Measurements from ENCODE around the gene CAMK2A. TPM values are rescaled to one million over a fixed set of nuclear protein-coding genes. Genes with fewer than 3 reads are reported as not detected.
"Not testable (repeated sequence)": the region's sequence is repeated elsewhere in the genome, so short reads cannot be mapped to it uniquely, and the experiment has no call there.

Gene CAMK2A
- total and polyA plus RNA-seq, 2 experiments from 2014 or later, result 1.2 to 2.6 TPM

DNA sequence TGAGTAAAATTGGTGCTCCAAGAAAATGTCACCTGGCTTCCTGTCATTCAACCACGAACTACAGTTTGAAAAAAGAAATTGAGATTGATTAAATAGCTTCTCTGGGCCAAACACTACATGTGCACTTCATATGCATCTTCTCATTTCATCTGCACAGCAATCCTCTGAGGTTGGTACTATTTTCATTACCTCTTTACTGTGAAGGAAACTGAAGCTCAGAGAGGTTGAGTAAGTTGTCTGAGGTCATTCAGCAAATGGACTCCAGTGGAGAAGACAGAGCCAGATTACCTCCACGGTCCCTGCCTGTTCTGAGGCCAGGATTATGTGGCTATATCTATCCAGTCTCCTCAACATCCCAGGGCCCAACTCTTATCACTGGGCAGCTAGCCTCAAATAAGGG is 53.3 kb downstream of the CAMK2A start:
- Histone ChIP-seq H2AFZ (no peak overlapping the region), H3K79me2 (no peaks in the 10 kb centered on the region), H3K4me2 (no peak overlapping the region), H3K4me1 (ENCODE audit: insufficient read depth) (no peaks in the 10 kb centered on the region), H3K9me3 (ENCODE audit: low read depth) (no peaks in the 10 kb centered on the region), H3K27me3 (no peaks in the 10 kb centered on the region), H3K9me2 (replicated peaks; ENCODE audit: insufficient read depth) (no peaks in the 10 kb centered on the region), H3K4me3 (no peak overlapping the region), H3K27ac (no peak overlapping the region), H3K36me3 (replicated peaks; ENCODE audit: insufficient read depth, low read depth) (no peaks in the 10 kb centered on the region), H4K20me1 (ENCODE audit: insufficient read depth, poor library complexity, severe bottlenecking) (no peaks in the 10 kb centered on the region)
- WGBS (ENCODE audit: low lambda C conversion rate, missing lambda C conversion rate), result 85% methylated on average over 2 of the region's 2 CpGs
- no peak for TF ChIP-seq EZH2 (IDR thresholded peaks at IDR 0.05; ENCODE audit: borderline replicate concordance)
- TF ChIP-seq EZH2phosphoT487 (IDR thresholded peaks at IDR 0.05; ENCODE audit: low read depth, severe bottlenecking, unreplicated experiment), result no peak
- TF ChIP-seq, protein P1, sequence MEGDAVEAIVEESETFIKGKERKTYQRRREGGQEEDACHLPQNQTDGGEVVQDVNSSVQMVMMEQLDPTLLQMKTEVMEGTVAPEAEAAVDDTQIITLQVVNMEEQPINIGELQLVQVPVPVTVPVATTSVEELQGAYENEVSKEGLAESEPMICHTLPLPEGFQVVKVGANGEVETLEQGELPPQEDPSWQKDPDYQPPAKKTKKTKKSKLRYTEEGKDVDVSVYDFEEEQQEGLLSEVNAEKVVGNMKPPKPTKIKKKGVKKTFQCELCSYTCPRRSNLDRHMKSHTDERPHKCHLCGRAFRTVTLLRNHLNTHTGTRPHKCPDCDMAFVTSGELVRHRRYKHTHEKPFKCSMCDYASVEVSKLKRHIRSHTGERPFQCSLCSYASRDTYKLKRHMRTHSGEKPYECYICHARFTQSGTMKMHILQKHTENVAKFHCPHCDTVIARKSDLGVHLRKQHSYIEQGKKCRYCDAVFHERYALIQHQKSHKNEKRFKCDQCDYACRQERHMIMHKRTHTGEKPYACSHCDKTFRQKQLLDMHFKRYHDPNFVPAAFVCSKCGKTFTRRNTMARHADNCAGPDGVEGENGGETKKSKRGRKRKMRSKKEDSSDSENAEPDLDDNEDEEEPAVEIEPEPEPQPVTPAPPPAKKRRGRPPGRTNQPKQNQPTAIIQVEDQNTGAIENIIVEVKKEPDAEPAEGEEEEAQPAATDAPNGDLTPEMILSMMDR (IDR thresholded peaks at IDR 0.05; ENCODE audit: poor library complexity), result no peak
- no peak for DNase-seq (ENCODE audit: low spot score)

DNA sequence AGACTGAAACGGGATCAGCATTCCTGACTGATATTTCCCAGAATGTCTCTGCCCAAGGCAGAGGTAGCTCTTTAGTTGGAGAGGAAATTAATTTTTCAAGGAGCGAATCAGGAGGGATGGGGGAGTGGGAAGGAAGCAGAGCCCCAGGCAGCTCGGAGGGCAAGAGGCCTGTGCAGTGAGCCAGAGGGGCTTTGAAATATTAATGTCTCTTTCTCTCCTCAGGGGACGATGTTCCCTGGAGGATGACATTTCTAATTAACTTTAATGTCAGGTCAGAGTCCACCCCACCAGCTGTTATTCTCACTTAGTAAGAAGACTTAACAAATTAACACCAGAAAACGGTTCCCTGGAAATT is 54.1 kb downstream of the CAMK2A start:
- Histone ChIP-seq H3K9me3 (ENCODE audit: low read depth) (no peaks in the 10 kb centered on the region), H3K27me3 (no peaks in the 10 kb centered on the region), H2AFZ (no peak overlapping the region), H3K4me1 (ENCODE audit: insufficient read depth) (no peaks in the 10 kb centered on the region), H4K20me1 (ENCODE audit: insufficient read depth, poor library complexity, severe bottlenecking) (no peaks in the 10 kb centered on the region), H3K79me2 (no peaks in the 10 kb centered on the region), H3K9me2 (replicated peaks; ENCODE audit: insufficient read depth) (no peaks in the 10 kb centered on the region), H3K27ac (no peak overlapping the region), H3K4me2 (no peak overlapping the region), H3K36me3 (replicated peaks; ENCODE audit: insufficient read depth, low read depth) (no peaks in the 10 kb centered on the region), H3K4me3 (no peak overlapping the region)
- TF ChIP-seq, protein P1 (IDR thresholded peaks at IDR 0.05; ENCODE audit: poor library complexity), result no peak
- no peak for TF ChIP-seq EZH2phosphoT487 (IDR thresholded peaks at IDR 0.05; ENCODE audit: low read depth, severe bottlenecking, unreplicated experiment)
- no peak for TF ChIP-seq EZH2 (IDR thresholded peaks at IDR 0.05; ENCODE audit: borderline replicate concordance)
- no peak for DNase-seq (ENCODE audit: low spot score)
- 82% methylated on average over 5 of the region's 5 CpGs for WGBS (ENCODE audit: low lambda C conversion rate, missing lambda C conversion rate)

DNA sequence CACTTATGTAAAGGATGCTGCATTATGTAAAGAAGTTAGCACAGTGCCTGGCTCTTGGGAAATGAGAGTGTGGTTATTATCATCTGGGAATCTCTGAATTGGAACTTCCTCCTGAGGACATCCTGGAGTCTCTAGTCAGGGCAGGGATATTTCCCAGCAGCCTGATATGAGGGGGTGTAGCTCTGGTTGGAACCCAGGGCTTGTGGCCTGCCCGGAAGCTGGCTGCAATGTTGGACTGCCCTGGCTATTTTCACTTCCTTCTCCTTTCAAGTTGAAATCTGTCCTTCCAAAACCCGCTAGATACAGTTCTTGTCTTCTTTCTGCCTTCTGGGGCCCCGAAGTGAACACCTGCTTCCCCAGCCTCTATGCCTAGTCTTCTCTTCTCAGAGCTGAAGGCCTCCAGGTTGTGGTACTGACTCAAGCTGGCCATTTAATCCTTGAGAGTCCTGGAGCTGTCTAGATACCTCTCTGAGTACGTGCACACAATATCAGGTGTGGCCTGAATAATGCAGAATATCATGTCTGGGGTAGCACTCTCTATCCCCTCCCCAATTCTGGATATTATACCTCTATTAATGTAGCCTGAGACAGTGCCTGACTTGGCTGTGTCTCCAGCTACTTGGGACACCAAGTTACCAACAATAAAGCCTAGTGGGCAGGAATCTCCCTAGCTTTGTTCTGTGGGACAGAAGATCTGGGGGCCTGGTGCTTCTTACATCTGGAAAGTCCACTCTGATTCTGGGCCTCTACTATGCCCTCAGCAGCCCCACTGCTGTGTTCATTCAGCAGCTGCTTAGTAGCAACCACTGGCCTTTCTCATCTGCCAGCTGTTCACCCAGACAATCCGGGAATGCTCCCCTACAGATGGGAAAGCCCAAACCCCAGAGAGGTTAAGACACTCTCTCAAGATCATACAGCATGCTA is 54.7 kb downstream of the CAMK2A start:
- WGBS (ENCODE audit: low lambda C conversion rate, missing lambda C conversion rate), result 91% methylated on average over 5 of the region's 5 CpGs
- Histone ChIP-seq H3K9me2 (replicated peaks; ENCODE audit: insufficient read depth) (no peaks in the 10 kb centered on the region), H3K27me3 (no peaks in the 10 kb centered on the region), H2AFZ (no peak overlapping the region), H3K4me2 (no peak overlapping the region), H4K20me1 (ENCODE audit: insufficient read depth, poor library complexity, severe bottlenecking) (no peaks in the 10 kb centered on the region), H3K9me3 (ENCODE audit: low read depth) (no peaks in the 10 kb centered on the region), H3K4me3 (no peak overlapping the region), H3K4me1 (ENCODE audit: insufficient read depth) (no peaks in the 10 kb centered on the region), H3K79me2 (no peaks in the 10 kb centered on the region), H3K36me3 (replicated peaks; ENCODE audit: insufficient read depth, low read depth) (no peaks in the 10 kb centered on the region), H3K27ac (no peak overlapping the region)
- DNase-seq (ENCODE audit: low spot score), result no peak
- no peak for TF ChIP-seq EZH2phosphoT487 (IDR thresholded peaks at IDR 0.05; ENCODE audit: low read depth, severe bottlenecking, unreplicated experiment)
- TF ChIP-seq, protein P1 (IDR thresholded peaks at IDR 0.05; ENCODE audit: poor library complexity), result no peak
- TF ChIP-seq EZH2 (IDR thresholded peaks at IDR 0.05; ENCODE audit: borderline replicate concordance), result no peak

DNA sequence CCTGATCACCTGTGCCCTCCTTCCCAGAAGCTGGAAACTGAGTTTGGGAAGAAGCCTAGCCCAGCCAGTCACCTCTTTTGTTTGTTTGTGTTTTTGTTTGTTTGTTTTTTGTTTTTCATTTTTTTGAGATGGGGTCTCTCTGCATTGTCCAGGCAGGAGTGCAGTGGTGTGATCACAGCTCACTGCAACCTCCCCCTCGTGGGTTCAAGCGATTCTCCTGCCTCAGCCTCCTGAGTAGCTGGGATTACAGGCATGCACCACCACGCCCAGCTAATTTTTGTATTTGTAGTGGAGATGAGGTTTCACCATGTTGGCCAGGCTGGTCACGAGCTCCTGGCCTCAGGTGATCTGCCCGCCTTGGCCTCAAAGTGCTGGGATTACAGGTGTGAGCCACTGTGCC is 55.9 kb downstream of the CAMK2A start:
- H2AFZ ChIP-seq; H3K27ac ChIP-seq; H3K4me1 ChIP-seq (ENCODE audit: insufficient read depth); H3K9me3 ChIP-seq (ENCODE audit: low read depth); H3K27me3 ChIP-seq; H3K9me2 ChIP-seq (replicated peaks; ENCODE audit: insufficient read depth); H3K79me2 ChIP-seq; H3K4me3 ChIP-seq; H3K36me3 ChIP-seq (replicated peaks; ENCODE audit: insufficient read depth, low read depth); H3K4me2 ChIP-seq; H4K20me1 ChIP-seq (ENCODE audit: insufficient read depth, poor library complexity, severe bottlenecking); DNase-seq (ENCODE audit: low spot score): not testable (repeated sequence)
- WGBS (ENCODE audit: low lambda C conversion rate, missing lambda C conversion rate), result 91% methylated on average over 5 of the region's 5 CpGs
